H1 (cell line): ENCODE results near the gene ENDOG. TPM values are rescaled to one million over a fixed set of nuclear protein-coding genes. Genes with fewer than 3 reads are reported as not detected.

ENCODE experiments used
- CTCF ChIA-PET: fragments of 300-600 bp; sonication (Branson Sonifier 250); formaldehyde crosslinking; loops from one replicate; lab custom pipeline; 2021; ENCODE audit not compliant: partially characterized antibody; lab: Charles Lee
- POLR2A ChIA-PET: fragments of 300-600 bp; sonication (Branson Sonifier 250); formaldehyde crosslinking; loops from one replicate; lab custom pipeline; 2021; ENCODE audit warnings: inconsistent platforms; ENCODE audit not compliant: partially characterized antibody; lab: Charles Lee
- DNase-seq, 2 experiments: peaks; one replicate each; pipeline versions ENCODE4 v3.0.0 to v3.0.0-alpha.2; 2010 to 2022; ENCODE audit warnings: low spot score in 2 of 2, low read depth in 1 of 2, mixed read lengths in 1 of 2
- FAIRE-seq: peaks from 2 replicates; lab custom pipeline; 2011; peaks lifted over from hg19 to GRCh38; lab: Jason Lieb, UNC
- H2AFZ ChIP-seq: 2 replicates; pipeline ENCODE4 v1.8.1; 2012; ENCODE audit warnings: low read length, inconsistent platforms
- H2AK5ac ChIP-seq: 2 replicates; pipeline ENCODE4 v1.6.1; 2013; ENCODE audit warnings: low read depth, low read length
- H2BK120ac ChIP-seq: replicated peaks from 2 replicates; pipeline ENCODE3; 2013; ENCODE audit warnings: low read depth, low read length, inconsistent platforms
- H2BK12ac ChIP-seq: 2 replicates; pipeline ENCODE4 v1.6.1; 2013; ENCODE audit warnings: low read depth, low read length
- H2BK15ac ChIP-seq: 2 replicates; pipeline ENCODE4 v1.6.1; 2013; ENCODE audit warnings: low read length
- H2BK20ac ChIP-seq: 2 replicates; pipeline ENCODE4 v1.6.1; 2013; ENCODE audit warnings: low read length
- H2BK5ac ChIP-seq: 2 replicates; pipeline ENCODE4 v1.6.1; 2013; ENCODE audit warnings: low read depth, low read length
- H3K14ac ChIP-seq: 2 replicates; pipeline ENCODE4 v1.6.1; 2013; ENCODE audit warnings: inconsistent platforms; ENCODE audit not compliant: insufficient read length
- H3K18ac ChIP-seq: 2 replicates; pipeline ENCODE4 v1.6.1; 2013; ENCODE audit warnings: low read length; ENCODE audit errors: extremely low read depth
- H3K23ac ChIP-seq: 2 replicates; pipeline ENCODE4 v1.6.1; 2013; ENCODE audit warnings: inconsistent platforms; ENCODE audit not compliant: insufficient read length
- H3K23me2 ChIP-seq: 2 replicates; pipeline ENCODE4 v1.6.1; 2013; ENCODE audit warnings: low read depth, low read length
- H3K27ac ChIP-seq: 2 replicates; pipeline ENCODE4 v1.6.1; 2011; ENCODE audit warnings: low read depth, low read length, inconsistent platforms
- H3K27me3 ChIP-seq, 4 experiments: replicated peaks in 1 of 4; 1 replicate in 1 of 4; 2 replicates in 3 of 4; pipeline versions ENCODE4 v1.6.1 to v1.8.1; 2011 to 2013; ENCODE audit warnings: low read length in 3 of 4, mild to moderate bottlenecking in 3 of 4, inconsistent platforms in 2 of 4, mixed read lengths in 2 of 4, moderate library complexity in 1 of 4; ENCODE audit not compliant: control insufficient read depth in 3 of 4, insufficient read depth in 3 of 4; ENCODE audit errors: extremely low read depth in 1 of 4
- H3K36me3 ChIP-seq, 4 experiments: 2 replicates each; pipeline versions ENCODE4 v1.6.1 to v1.8.1; 2011 to 2013; ENCODE audit warnings: mild to moderate bottlenecking in 4 of 4, low read length in 3 of 4, moderate library complexity in 2 of 4, control low read depth in 1 of 4, inconsistent platforms in 1 of 4; ENCODE audit not compliant: insufficient read depth in 4 of 4, control insufficient read depth in 2 of 4
- H3K4ac ChIP-seq: replicated peaks from 2 replicates; pipeline ENCODE3; 2013; ENCODE audit warnings: low read length, low read depth, mixed read lengths, inconsistent platforms; ENCODE audit not compliant: insufficient read length
- H3K4me1 ChIP-seq, 4 experiments: replicated peaks in 1 of 4; 1 replicate in 1 of 4; 2 replicates in 3 of 4; pipeline versions ENCODE4 v1.6.1 to v1.8.1; 2011 to 2013; ENCODE audit warnings: low read length in 3 of 4, inconsistent platforms in 2 of 4, mixed read lengths in 1 of 4; ENCODE audit not compliant: insufficient read depth in 4 of 4, control insufficient read depth in 3 of 4
- H3K4me2 ChIP-seq, 2 experiments: 2 replicates each; pipeline versions ENCODE4 v1.6.1 to v1.8.1; 2011 to 2013; ENCODE audit warnings: low read depth in 2 of 2, low read length in 2 of 2, control low read depth in 1 of 2, inconsistent platforms in 1 of 2, mild to moderate bottlenecking in 1 of 2; ENCODE audit not compliant: insufficient read depth in 1 of 2
- H3K4me3 ChIP-seq, 4 experiments: fragments of 200-600, 300-600 bp in 1 of 4; sonication (generic), shearing (Covaris generic), sonication (Bioruptor Twin) in 1 of 4; 2 replicates each; pipeline versions ENCODE4 v1.5.1 to v1.8.1; 2011 to 2016; ENCODE audit warnings: low read length in 4 of 4, low read depth in 3 of 4, control low read depth in 2 of 4, inconsistent platforms in 2 of 4, mild to moderate bottlenecking in 2 of 4, mixed read lengths in 1 of 4, moderate library complexity in 1 of 4; ENCODE audit not compliant: insufficient read depth in 2 of 4; ENCODE audit errors: extremely low read depth in 1 of 4
- H3K56ac ChIP-seq: replicated peaks from 2 replicates; pipeline ENCODE3; 2013; ENCODE audit warnings: low read depth, mild to moderate bottlenecking, mixed read lengths, low read length, inconsistent platforms; ENCODE audit not compliant: insufficient read length
- H3K79me1 ChIP-seq: 2 replicates; pipeline ENCODE4 v1.6.1; 2013; ENCODE audit warnings: low read depth, low read length, control low read depth
- H3K79me2 ChIP-seq, 2 experiments: 2 replicates each; pipeline versions ENCODE4 v1.6.1 to v1.8.1; 2012 to 2013; ENCODE audit warnings: low read length in 2 of 2, mild to moderate bottlenecking in 2 of 2, inconsistent platforms in 1 of 2; ENCODE audit not compliant: insufficient read depth in 2 of 2, control insufficient read depth in 1 of 2
- H3K9ac ChIP-seq, 4 experiments: replicated peaks in 1 of 4; 1 replicate in 1 of 4; 2 replicates in 3 of 4; pipeline versions ENCODE4 v1.6.1 to v1.8.1; 2011 to 2013; ENCODE audit warnings: low read depth in 3 of 4, low read length in 3 of 4, control low read depth in 2 of 4, mild to moderate bottlenecking in 2 of 4, moderate library complexity in 2 of 4, inconsistent platforms in 1 of 4; ENCODE audit errors: extremely low read depth in 1 of 4
- H3K9me3 ChIP-seq, 2 experiments: 2 replicates each; pipeline versions ENCODE4 v1.6.1 to v1.8.1; 2012 to 2013; ENCODE audit warnings: mild to moderate bottlenecking in 2 of 2, moderate library complexity in 2 of 2, control low read depth in 1 of 2, inconsistent platforms in 1 of 2, low read depth in 1 of 2, low read length in 1 of 2, mixed read lengths in 1 of 2; ENCODE audit not compliant: insufficient read depth in 2 of 2
- H4K20me1 ChIP-seq, 2 experiments: replicated peaks in 1 of 2; 2 replicates each; pipeline versions ENCODE3 to v1.8.1; 2011 to 2013; ENCODE audit warnings: inconsistent platforms in 2 of 2, low read length in 2 of 2, mild to moderate bottlenecking in 1 of 2; ENCODE audit not compliant: insufficient read depth in 2 of 2, control insufficient read depth in 1 of 2
- H4K5ac ChIP-seq: 2 replicates; pipeline ENCODE4 v1.6.1; 2013; ENCODE audit warnings: low read length, low read depth, mixed read lengths, inconsistent platforms; ENCODE audit not compliant: insufficient read length
- H4K8ac ChIP-seq: 2 replicates; pipeline ENCODE4 v1.8.0; 2013; ENCODE audit warnings: mild to moderate bottlenecking, moderate library complexity, low read length, inconsistent platforms; ENCODE audit not compliant: insufficient read depth; ENCODE audit errors: extremely low read depth
- H4K91ac ChIP-seq: replicated peaks from 2 replicates; pipeline ENCODE3; 2013; ENCODE audit warnings: low read length, mixed read lengths, inconsistent platforms; ENCODE audit not compliant: insufficient read length
- CBX5 ChIP-seq: fragments of 300-800, 300-1000 bp; sonication (generic); IDR thresholded peaks from 2 replicates; pipeline ENCODE4 v1.7.1; 2016; ENCODE audit warnings: antibody characterized with exemption, low read length, low read depth
- CBX8 ChIP-seq: fragments of 300-800, 300-1000 bp; sonication (generic); IDR thresholded peaks from 2 replicates; pipeline ENCODE4 v1.7.1; 2016; ENCODE audit warnings: low read depth, low read length, borderline replicate concordance
- EP300 ChIP-seq, 2 experiments: IDR thresholded peaks; 1 replicate in 1 of 2; 2 replicates in 1 of 2; pipeline ENCODE4 v1.6.1; 2011 to 2012; ENCODE audit warnings: low read depth in 2 of 2, low read length in 2 of 2, mild to moderate bottlenecking in 2 of 2, borderline replicate concordance in 1 of 2, inconsistent platforms in 1 of 2, moderate library complexity in 1 of 2
- EZH2 ChIP-seq: fragments of 200-600 bp; sonication (generic); IDR thresholded peaks from 2 replicates; pipeline ENCODE4 v1.7.1; 2012; ENCODE audit warnings: low read depth, mild to moderate bottlenecking, moderate library complexity, low read length, inconsistent platforms; ENCODE audit not compliant: severe bottlenecking
- NANOG ChIP-seq: IDR thresholded peaks from 2 replicates; pipeline ENCODE4 v1.6.1; 2011; ENCODE audit warnings: low read length, low read depth, mild to moderate bottlenecking, inconsistent platforms; ENCODE audit not compliant: insufficient read depth, poor library complexity, severe bottlenecking
- POU5F1 ChIP-seq: IDR thresholded peaks from 2 replicates; pipeline ENCODE4 v1.6.1; 2011; ENCODE audit warnings: low read depth, mild to moderate bottlenecking, low read length, moderate library complexity
- TAF1 ChIP-seq: IDR thresholded peaks from 2 replicates; pipeline ENCODE4 v1.6.1; 2011; ENCODE audit warnings: mild to moderate bottlenecking, low read depth, low read length
- TEAD4 ChIP-seq: IDR thresholded peaks from 2 replicates; pipeline ENCODE4 v1.6.1; 2012; ENCODE audit warnings: low read depth, low read length, inconsistent platforms, mixed read lengths
- YY1 ChIP-seq: IDR thresholded peaks from 2 replicates; pipeline ENCODE4 v1.6.1; 2011; ENCODE audit warnings: low read depth, mild to moderate bottlenecking, low read length
- WGBS, 2 experiments: shearing (Covaris generic) in 1 of 2; methylation state at CpG; one replicate each; pipeline versions ENCODE4 v1.1.6 to v1.1.7; 2013 to 2015; ENCODE audit warnings: low lambda C conversion rate in 2 of 2, mixed read lengths in 2 of 2, inconsistent platforms in 1 of 2, low coverage in 1 of 2, missing lambda C conversion rate in 1 of 2; ENCODE audit not compliant: insufficient replicate concordance in 2 of 2, insufficient coverage in 1 of 2, insufficient read length in 1 of 2; ENCODE audit errors: extremely low coverage in 1 of 2, missing lambda C conversion rate in 1 of 2; 5-methylcytosine and 5-hydroxymethylcytosine counted together
- polyA plus RNA-seq, 7 experiments: library from polyadenylated mRNA; depleted of rRNA in 3 of 7; stranded (reverse) in 5 of 7; unstranded in 2 of 7; fragments of >200 nt in 5 of 7; fragments of 200-250 nt in 2 of 7; gene quantifications; 1 replicate in 5 of 7; 2 replicates in 1 of 7; 4 replicates in 1 of 7; pipeline versions ENCODE4 v1.2.1 to v1.2.3, GENCODE V29; 2011 to 2013; ENCODE audit warnings: missing spikeins in 2 of 7, mixed read lengths in 2 of 7
- total RNA-seq: library from RNA; stranded (reverse); fragmentation: NEBNext Ultra II Directional; extraction: Animal tissue kit (Norgen Biotek cat#: 25700); gene quantifications from 2 replicates; pipeline ENCODE4 v1.2.1, GENCODE V29; 2021

Gene ENDOG
- total and polyA plus RNA-seq, 2 of the 8 experiments (the other 6 are each of a cell fraction or from before 2014, with no cell fraction given), result 17.5 to 23.4 TPM

DNA sequence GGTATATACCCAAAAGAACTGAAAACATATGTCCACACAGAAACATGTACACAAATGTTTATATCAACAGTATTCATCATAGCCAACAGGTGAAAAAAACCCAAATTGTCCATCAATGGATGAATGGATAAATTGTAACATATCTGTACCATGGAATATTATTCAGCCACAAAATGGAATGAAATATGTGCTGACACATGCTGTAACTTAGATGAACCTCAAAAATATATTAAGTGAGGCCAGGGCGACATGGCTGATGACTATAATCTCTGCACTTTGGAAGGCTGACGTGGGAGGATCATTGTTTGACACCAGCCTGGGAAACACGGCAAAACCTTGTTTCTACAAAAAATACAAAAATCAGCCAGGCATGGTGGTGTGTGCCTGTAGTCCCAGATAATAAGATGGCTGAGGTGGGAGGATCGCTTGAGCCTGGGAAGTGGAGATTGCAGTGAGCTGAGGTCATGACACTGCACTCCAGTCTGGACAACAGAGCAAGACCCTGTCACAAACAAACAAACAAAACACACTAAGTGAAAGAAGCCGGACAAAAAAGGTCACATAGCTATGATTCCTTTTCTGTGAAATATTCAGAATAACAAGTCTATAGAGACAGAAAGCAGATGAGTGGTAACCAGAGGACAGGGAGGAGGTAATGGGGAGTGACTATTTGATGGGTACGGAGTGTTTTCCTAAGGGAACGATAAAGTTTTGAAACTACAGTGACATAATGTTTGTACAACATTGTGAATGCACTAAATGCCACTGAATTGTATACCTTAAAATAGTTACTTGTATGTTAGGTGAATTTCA lies 52.0 kb downstream of the ENDOG start:
- H3K27me3 ChIP-seq, result no peaks in the 10 kb centered on the region
- DNase-seq (no peak), FAIRE-seq (no peak)
- H2AFZ ChIP-seq, result no peak overlapping the region
- no peaks in the 10 kb centered on the region for H3K9me3 ChIP-seq
- H3K4ac ChIP-seq, result no peak overlapping the region
- no peak overlapping the region for H3K23ac ChIP-seq
- TF ChIP-seq TAF1, result no peak
- TF ChIP-seq YY1, result no peak
- TF ChIP-seq EZH2, result no peak
- no peak for TF ChIP-seq NANOG
- TF ChIP-seq TEAD4, result no peak
- TF ChIP-seq CBX5, result no peak
- no peak for TF ChIP-seq POU5F1
- TF ChIP-seq CBX8, result no peak
- no peak for TF ChIP-seq EP300 (IDR thresholded peaks at IDR 0.05; ENCODE audit: borderline replicate concordance in 1 of 2, low read depth in 2 of 2, low read length in 2 of 2)
- H2BK15ac ChIP-seq, result no peak overlapping the region
- H3K79me1 ChIP-seq, result peaks cover 4% of the 10 kb centered on the region; the same call in 1 of the 2 replicates
- H3K9ac ChIP-seq, result no peak overlapping the region
- H4K8ac ChIP-seq, result no peak overlapping the region
- H3K14ac ChIP-seq, result no peak overlapping the region
- H2BK5ac ChIP-seq, result no peak overlapping the region
- H4K91ac ChIP-seq, result no peak overlapping the region
- no peak overlapping the region for H2BK12ac ChIP-seq
- H2BK120ac ChIP-seq, result no peak overlapping the region
- peaks cover 0 to 3% (median 0%) of the 10 kb centered on the region in 4 experiments; a peak in 1 of 8 replicates for H3K36me3 ChIP-seq
- no peak overlapping the region for H3K18ac ChIP-seq
- H2BK20ac ChIP-seq, result no peak overlapping the region
- H3K79me2 ChIP-seq, result peaks cover 0 to 10% of the 10 kb centered on the region in 2 experiments; a peak in 2 of 4 replicates
- H3K27ac ChIP-seq, result no peak overlapping the region
- H3K4me2 ChIP-seq, result no peak overlapping the region
- no peak overlapping the region for H4K5ac ChIP-seq
- WGBS, 2 experiments, result 95% methylated on average over 7 of the region's 7 CpGs; no CpG with 5 or more reads in 1 of the 2 experiments
- ChIA-PET POLR2A (interaction anchor here (0.7 to 0.8 kb wide), 2 partner anchors 18 to 129 kb away, joined by 3 to 8 read pairs; no protein-coding TSS in a partner anchor), CTCF (interaction anchor here (0.6 to 12.6 kb wide), 6 partner anchors 8 to 137 kb away, joined by 3 to 133 read pairs (median 4); partner anchors contain the start of gene KYAT1)
- H3K23me2 ChIP-seq, result no peaks in the 10 kb centered on the region
- H3K4me3 ChIP-seq, result no peak overlapping the region
- H3K4me1 ChIP-seq, result no peaks in the 10 kb centered on the region
- no peak overlapping the region for H2AK5ac ChIP-seq
- H4K20me1 ChIP-seq, result no peaks in the 10 kb centered on the region
- H3K56ac ChIP-seq, result no peak overlapping the region
